MV-4-11 (cell line): ENCODE results near the gene TTC19.
A peak's percentile ranks its signal among the peaks of the same experiment; 100 is the strongest.

Source experiments
- DNase-seq: peaks from one replicate; lab custom pipeline; 2025; lab: John Stamatoyannopoulos, UW

TTC19 gene, protein sequence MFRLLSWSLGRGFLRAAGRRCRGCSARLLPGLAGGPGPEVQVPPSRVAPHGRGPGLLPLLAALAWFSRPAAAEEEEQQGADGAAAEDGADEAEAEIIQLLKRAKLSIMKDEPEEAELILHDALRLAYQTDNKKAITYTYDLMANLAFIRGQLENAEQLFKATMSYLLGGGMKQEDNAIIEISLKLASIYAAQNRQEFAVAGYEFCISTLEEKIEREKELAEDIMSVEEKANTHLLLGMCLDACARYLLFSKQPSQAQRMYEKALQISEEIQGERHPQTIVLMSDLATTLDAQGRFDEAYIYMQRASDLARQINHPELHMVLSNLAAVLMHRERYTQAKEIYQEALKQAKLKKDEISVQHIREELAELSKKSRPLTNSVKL

GRCh38 chr17:15999141-15999973 lies at the start of gene TTC19, which contains the start of gene ZSWIM7:
TTC19 (plus strand) TSS chr17:15999824; CDS start chr17:15999849, 25 bp downstream.
ZSWIM7 (minus strand) TSS chr17:15999704; CDS start chr17:15999594, 110 bp downstream.
- peak; percentile 88 for DNase-seq

- no peak for DNase-seq
These were observed 48.1 kb upstream of the TTC19 start for GRCh38 chr17:15951368-15952047.

GRCh38 chr17:15952048-15952532 lies 47.5 kb upstream of the TTC19 start:
- no peak for DNase-seq

GRCh38 chr17:15952916-15953790 lies 46.5 kb upstream of the TTC19 start:
- no peak for DNase-seq

DNA sequence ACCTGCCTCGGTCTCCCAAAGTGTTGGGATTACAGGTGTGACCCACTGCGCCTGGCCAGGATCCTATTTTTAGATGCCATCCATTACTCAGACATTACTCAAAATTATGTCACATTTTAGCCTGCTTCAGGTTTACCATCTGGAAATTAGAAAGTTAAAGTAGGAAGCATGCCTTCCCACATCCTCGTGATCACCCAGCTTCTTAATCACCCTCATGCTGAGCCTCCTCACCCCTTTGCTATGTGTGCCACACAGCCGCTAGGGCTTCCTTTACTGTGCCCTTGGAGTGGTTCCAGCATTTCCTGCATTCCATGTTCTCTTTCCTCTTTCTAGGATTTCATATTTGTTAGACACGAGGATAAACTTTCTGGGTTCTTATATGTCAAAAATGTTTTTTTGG lies 45.4 kb upstream of the TTC19 start:
- peak; percentile 87 for DNase-seq

- peak; percentile 73 for DNase-seq
These were observed 43.7 kb upstream of the TTC19 start for GRCh38 chr17:15955793-15956541.

- DNase-seq, result no peak
These were observed 42.4 kb upstream of the TTC19 start for GRCh38 chr17:15957206-15957605.

DNA sequence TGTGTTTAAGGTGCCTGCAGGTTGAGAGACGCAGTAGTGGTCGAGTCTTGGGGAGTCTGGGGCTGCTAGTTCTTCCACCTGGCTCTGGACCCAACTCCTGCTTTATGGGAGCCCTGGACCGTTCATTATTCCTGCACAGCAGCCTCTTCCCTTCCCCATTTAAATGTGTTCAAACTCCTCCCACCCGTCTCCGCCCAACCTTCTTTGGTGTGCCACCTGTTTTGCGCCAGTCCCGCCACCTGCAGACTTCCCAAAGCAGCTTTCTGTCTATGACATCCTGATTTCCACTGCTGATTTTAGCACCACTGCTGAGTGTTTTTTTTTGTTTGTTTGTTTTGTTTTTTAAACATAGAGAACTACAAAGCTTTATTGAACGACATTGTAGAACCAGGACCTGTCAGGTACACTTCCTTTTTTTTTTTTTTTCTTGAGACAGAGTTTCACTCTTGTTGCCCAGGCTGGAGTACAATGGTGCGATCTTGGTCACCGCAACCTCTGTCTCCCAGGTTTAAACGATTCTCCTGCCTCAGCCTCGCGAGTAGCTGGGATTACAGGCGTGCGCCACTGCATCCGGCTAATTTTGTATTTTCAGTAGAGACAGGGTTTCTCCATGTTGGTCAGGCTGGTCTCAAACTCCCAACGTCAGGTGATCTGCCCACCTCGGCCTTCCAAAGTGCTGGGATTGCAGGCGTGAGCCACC lies 41.9 kb upstream of the TTC19 start:
- DNase-seq, result no peak

DNA sequence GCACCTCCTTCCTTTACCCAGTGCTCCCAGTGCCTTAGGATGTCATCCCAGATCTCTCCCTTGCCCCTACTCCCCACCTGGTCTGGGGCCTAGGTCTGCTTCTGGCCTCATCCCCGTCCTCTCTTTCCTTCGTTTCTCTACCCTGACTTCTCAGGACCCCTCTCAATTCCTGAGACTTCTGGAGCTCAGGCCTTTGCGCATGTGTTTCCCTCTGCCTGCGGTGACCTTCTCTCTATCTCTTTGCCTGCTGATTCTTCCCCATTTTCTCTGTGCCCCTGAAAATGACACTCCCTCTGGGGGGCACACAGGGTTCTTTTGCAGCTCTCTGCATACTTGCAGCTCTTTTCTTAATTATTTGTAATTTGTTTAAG lies 41.2 kb upstream of the TTC19 start:
- DNase-seq, result no peak

- DNase-seq, result no peak
These were observed 35.9 kb upstream of the TTC19 start for GRCh38 chr17:15963670-15964110.

DNA sequence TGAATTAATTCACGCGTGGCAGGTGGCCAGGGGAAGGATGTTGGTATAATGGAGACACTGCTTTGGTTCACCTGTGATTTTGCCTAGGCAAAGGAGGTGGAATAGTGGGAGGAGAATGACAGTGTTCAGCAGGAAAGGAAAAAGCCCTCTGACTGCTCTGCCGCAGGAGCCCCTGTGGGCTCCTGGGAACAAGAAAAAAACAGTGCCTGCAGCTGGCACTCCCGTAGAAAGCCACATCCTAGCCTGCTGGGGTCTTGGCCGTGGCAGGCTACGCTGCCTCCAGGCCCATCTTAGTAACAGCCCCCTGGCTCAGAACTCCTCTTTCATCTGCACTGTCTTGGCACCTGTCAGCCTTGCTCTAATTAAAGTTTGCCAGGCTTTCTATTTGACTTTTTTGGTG lies 34.1 kb upstream of the TTC19 start:
- DNase-seq, result no peak

GRCh38 chr17:15966183-15966878 lies 33.3 kb upstream of the TTC19 start:
- peak; percentile 33 for DNase-seq

DNA sequence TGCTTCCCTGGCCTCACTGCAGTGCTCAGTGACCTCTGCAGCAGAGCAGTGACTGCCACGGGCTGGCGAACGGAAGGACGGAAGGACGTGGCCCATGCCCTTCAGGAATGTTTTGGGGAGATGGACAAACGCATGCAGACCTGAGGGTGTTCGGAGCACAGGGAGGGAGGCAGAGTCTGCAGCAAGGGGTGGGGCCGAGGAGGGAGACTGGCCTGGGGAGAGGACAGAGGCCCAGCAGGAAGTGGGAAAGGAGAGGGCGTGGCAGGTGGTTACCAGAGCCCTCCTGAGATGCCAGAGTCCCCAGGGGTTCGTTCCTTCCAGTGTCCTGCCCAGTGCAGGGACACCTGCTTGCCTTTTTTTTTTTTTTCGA lies 32.8 kb upstream of the TTC19 start:
- DNase-seq, result no peak

DNA sequence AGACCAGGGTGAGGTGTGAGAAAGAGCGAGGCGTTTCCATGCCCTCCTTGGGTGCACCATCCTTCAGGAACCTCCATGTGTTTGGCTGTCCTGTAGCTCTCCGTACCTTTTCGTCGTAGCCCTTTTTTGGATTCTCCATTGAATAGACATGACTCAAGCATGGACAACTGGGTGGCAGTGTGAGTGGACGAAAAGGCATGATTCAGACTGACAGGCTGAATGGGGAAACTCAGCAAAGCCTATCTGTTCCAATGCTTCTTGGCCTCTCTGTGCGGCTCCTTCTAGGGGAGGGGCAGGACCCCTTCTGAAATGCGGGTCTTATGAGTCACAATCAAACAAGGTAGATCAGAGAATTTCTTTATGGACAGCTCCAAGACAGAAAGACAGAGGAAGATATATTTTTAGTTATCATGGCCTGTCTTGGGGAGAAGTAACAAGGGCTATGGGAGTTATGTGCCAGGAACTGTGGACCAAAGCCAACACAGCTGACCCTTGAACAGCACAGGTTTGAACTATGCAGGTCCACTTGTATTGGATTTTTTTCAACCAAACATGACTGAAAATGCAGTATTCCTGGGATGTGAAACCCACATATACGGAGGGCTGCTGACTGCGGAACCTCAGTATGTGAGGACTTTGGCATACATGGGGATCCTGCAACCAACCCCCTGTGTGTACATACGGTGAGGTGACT lies 31.8 kb upstream of the TTC19 start:
- DNase-seq, result no peak

GRCh38 chr17:15969463-15969862 lies 30.2 kb upstream of the TTC19 start:
- DNase-seq, result no peak

DNA sequence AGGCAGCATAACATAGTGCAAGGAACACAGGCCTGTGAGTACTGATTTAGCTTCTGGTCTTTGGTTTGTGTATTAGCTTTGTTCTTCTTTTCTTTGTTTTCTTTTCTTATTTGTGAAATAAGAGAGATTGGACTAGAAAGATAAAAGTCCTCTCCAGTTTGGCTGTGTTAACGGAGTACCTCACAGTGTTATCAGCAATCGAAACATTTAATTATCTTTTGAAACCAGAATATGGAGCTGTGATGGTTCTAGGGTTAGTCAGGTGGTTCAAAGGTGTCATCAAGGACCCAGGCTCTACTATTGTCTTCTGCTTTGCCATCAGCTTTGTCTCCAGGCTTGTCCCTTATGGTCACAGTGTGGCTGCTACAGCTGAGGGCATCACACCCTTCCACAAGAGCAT lies 29.1 kb upstream of the TTC19 start:
- no peak for DNase-seq

- peak; percentile 55 for DNase-seq
These were observed 28.4 kb upstream of the TTC19 start for GRCh38 chr17:15971098-15971678.

DNA sequence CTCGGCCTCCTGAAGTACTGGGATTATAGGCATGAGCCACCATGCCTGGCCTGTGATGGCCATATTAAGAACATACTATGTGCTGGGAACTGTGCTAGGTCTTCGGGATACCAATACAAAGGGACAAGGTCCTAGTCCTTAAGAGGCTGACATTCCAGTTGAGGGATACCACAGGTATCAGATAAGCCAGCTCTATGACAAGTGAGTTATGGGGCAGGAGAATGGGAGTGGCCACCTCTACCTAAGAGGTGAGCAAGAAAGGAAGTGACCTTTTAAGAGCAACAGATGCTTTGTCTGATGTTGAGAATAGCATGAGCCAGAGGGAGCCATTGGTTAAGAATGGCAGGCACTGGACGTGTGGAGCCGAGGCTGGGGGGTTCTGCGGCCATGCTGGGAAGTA lies 27.7 kb upstream of the TTC19 start:
- no peak for DNase-seq
